Stimulated activated CD4-positive, alpha-beta T cell treated with anti-CD3 and anti-CD28 coated beads, TNF-alpha, amount 100 ng/mL, for 4 hours (primary cell): ENCODE data around the gene RXRA.
"Not testable (repeated sequence)": the region's sequence is repeated elsewhere in the genome, so short reads cannot be mapped to it uniquely, and the experiment has no call there.

Experiments used
- DNase-seq, 3 experiments: peaks; one replicate each; pipeline ENCODE4 v3.0.0-alpha.2; 2020; ENCODE audit warnings: low read depth in 3 of 3

Gene RXRA

DNA sequence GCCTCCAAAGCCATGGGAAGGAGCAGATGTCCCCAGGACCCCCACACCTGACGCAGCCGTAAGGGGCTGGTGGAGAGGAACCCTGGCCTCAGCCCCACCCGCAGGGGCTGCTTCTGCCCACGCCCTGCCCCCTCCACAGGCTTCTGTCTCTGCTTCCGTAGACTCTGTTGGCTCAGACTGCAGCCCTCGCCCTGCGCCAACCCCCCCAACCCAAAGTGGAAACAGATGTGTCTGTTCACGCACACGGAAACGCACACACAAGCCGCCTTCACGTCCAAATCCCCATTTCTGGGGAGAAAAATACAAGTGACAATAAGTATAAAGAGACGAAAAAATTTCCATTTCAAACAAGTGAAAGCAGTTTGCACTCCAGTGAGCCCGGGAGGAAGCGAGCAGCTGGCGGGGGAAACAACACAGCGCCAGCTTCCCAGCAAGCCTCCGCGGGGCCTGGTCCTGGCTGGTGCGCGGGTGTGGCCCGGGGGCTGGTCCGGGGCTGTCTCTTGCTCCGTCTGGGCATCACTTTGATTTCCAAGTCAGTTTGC is 32.6 kb upstream of the RXRA start:
- no peak for DNase-seq

- no peak for DNase-seq
Observed at GRCh38 chr9:134294153-134295071, 31.8 kb upstream of the RXRA start.

- DNase-seq: no peak
Observed at GRCh38 chr9:134295101-134295745, 31.0 kb upstream of the RXRA start.

- DNase-seq: no peak
Observed at GRCh38 chr9:134295746-134296250, 30.5 kb upstream of the RXRA start.

DNA sequence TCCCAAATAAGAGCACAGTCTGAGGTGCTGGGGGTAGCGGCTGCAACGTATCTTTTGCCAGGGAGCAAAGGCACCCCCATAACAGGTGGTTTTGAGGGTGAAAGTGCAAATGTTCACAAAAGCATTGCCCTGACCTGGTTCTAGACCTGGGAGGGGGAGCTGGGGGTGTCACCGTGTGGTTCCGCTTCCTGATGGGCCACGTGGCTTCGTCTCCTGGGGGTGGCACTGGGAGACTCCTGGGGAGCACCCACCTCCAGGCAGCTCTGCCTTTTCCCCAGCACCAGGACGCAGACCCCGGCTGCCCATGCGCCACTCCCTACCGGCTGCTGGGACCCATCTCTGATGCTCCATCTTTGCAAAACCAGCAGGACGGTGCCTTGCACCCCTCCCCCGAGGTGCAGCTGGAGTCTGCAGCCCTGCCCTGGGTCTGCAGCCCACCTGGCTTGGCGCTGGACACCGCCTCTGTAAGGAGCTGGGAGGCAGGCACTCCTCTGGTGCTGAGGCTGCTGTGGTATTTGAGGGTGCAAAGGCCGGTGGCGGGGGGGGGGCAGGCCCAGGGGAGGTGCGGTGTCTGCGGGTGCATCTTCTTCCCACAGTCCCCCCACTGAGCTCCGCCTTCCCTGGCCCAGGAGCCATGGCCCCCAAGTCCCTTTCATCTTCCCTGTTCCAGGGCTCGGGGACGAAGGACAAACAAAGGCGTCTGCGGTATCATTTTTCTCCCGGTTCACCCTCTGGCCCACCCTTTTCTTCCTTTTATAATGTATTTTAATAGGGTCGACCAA is 29.8 kb upstream of the RXRA start:
- no peak for DNase-seq

- no peak for DNase-seq
Observed at GRCh38 chr9:134297083-134297410, 29.2 kb upstream of the RXRA start.

- DNase-seq: no peak
Observed at GRCh38 chr9:134297576-134297975, 28.7 kb upstream of the RXRA start.

DNA sequence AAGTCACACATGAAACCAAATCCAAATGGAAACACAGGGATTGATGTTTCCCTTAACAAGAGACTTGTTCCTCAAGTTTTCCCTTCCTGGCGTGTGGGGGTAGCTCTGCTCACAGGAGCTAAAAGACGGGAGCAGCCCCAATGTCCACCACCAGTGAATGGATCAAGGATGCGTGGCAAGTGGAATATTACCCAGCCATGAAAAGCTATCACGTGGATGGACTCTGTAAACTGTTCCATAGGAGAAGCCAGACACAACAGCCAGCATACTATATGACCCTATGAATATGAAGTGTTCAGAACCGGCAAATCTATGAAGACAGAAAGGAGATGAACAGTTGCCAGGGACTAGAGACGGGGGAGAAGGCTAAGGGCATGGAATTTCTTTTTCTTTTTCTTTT is 28.3 kb upstream of the RXRA start:
- DNase-seq: no peak

- DNase-seq: no peak
Observed at GRCh38 chr9:134299068-134299467, 27.2 kb upstream of the RXRA start.

DNA sequence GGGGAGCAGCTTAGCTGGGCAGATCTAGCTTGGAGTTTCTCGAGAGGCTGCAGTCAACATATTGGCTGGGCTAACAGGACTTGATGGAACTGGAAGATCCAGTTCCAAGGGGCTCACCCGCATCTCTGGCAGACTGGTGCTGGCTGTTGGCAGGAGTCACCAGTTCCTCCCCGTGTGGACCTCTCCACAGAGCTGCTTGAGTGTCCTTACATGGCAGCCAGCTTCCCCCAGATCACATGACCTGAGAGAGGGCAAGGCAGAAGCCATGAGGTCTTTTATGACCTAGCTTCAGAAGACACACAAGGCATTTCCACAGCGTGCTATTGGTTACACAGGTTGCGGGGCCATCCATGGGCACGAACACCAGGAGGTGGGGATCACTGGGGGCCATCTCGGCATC is 26.4 kb upstream of the RXRA start:
- DNase-seq: no peak

- peak in 1 of 3 experiments; percentile 23 for DNase-seq
Observed at GRCh38 chr9:134301387-134302129, 24.7 kb upstream of the RXRA start.

DNA sequence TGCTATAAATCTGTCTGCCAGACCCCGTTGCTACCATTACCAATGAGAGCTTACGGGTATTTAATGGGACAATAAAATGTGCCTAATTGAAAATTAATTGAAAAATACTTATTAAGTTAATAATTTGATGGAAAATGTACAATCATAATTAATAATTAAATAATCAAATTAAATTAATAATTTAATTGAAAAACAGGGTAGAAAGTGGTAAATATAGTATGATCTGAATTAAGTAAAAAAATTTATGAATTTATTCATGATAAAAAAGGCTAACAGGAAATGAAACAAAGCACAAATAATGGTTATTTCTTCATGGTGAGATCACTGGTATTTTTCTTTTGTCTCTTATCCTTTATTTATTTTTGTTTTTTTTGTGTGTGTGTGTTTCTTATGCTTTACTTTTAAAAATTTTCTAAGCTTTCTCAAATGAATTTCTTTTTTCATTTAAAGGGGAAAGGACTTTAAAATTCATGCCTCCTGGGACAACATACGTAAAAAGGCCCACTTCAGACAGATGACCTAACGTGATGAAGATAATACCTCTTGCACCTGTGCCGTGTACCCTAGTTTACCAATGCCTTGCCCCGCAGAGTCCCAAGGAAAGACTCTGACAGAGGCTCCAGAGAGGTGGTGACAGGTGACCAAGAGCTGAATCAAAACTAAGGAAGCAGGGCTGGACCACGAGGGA is 24.0 kb upstream of the RXRA start:
- no peak for DNase-seq

GRCh38 chr9:134303601-134304000 is 22.7 kb upstream of the RXRA start:
- no peak for DNase-seq

DNA sequence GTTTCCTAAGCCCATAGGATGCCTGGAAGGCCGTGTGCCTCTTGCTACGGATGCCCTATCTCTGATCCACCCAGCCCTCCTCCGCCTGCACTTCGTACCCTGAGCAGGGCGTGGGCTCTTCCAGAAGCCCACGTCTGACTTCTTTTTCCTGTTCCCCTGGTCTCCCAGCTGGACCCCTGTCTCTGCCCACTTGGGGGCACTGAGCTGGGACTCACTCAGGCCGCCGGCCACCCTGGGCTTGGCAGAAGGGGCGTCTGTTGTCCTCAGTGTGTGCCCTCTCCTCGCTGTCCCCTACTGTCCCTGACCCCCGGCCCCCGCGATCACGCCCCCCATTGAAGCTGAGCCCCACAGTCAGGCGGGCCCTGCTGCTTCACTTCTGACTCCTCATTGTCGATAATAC is 22.0 kb upstream of the RXRA start:
- no peak for DNase-seq

- no peak for DNase-seq
Observed at GRCh38 chr9:134304690-134305089, 21.6 kb upstream of the RXRA start.

DNA sequence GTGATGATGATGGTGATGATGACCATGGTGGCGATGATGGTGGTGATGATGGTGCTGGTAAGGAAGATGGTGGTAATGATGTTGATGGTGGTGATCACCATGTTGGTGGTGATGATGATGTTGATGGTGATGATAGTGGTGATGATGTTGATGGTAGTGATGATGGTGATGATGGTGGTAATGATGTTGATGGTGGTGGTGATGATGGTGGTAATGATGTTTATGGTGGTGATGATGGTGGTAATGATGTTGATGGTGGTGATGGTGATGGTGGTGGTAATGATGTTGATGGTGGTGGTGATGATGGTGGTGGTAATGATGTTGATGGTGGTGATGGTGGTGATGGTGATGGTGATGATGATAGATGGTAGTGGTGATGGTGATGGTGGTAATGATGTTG is 20.7 kb upstream of the RXRA start:
- DNase-seq: no peak

- DNase-seq: not testable (repeated sequence)
Observed at GRCh38 chr9:134306042-134306441, 20.2 kb upstream of the RXRA start.

- no peak for DNase-seq
Observed at GRCh38 chr9:134306636-134307600, 19.3 kb upstream of the RXRA start.
